DMS 273 (cell line): ENCODE data around the gene C5AR1.
"Not testable (repeated sequence)": the region's sequence is repeated elsewhere in the genome, so short reads cannot be mapped to it uniquely, and the experiment has no call there.

Experiments used
- DNase-seq: peaks from one replicate; lab custom pipeline; 2025; ENCODE audit not compliant: unreplicated experiment; lab: John Stamatoyannopoulos, UW

C5AR1 gene

GRCh38 chr19:47283405-47284059 is 26.1 kb upstream of the C5AR1 start:
- no peak for DNase-seq

DNA sequence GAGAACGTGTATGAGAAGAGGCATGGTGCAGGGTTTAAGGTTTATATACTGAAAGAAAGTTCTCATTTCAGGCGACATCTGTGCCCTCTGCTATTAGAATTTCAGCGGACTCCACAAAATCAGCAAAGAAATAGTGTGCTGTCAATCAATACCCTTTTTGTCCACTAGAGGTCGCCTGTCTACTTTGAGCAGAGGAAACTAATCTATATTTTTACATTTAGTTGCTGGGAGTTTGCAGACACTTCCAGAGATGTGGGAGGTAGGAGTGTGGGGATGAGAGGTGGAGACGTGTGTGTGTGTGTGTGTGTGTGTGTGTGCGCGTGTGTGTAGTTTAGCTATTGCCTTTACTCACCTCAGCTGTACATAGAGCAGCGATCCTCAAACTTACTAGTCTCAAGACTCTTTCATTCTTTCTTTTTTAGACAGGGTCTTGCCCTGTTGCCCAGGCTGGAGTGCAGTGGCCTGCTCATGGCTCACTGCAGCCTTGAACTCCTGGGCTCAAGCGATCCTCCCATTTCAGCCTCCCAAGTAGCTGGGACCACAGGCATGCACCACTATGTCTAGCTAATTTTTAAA is 25.2 kb upstream of the C5AR1 start:
- peak; percentile 82 for DNase-seq

GRCh38 chr19:47296036-47296435 is 13.6 kb upstream of the C5AR1 start:
- peak; percentile 94 for DNase-seq

- DNase-seq = not testable (repeated sequence)
These were observed 8.8 kb upstream of the C5AR1 start for GRCh38 chr19:47300867-47301266.

DNA sequence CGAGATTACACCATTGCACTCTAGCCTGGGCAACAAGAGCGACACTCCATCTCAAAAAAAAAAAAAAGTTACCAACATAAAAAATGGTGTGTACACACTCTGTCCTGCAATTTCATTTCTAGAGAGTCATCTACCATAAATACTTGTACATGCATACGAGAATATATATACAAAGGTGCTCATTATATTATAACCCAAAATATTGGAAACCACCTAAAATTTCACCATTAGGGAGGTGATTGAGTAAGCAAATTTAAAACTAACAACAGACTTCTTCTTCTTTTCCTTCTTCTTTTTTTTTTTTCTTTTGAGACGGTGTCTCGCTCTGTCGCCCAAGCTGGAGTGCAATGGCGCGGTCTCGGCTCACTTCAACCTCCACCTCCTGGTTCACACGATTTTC is 7.4 kb upstream of the C5AR1 start:
- no peak for DNase-seq

DNA sequence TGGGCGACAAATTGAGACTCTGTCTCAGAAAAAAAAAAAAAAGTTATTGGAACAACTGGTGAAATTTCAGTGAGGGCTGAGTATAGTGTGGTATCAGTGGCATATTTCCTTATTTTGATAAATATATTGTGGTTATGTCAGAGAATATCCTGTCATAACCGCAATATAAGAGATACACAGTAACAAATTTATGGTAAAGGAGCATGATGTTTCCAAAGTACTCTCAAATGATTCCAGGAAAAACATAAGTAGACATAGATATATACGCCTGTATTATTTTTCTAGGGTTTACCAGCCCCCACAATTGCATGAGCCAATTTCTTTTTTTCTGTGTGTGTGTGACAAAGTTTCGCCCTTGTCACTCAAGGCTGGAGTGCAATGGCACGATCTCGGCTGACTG is 5.7 kb upstream of the C5AR1 start:
- no peak for DNase-seq

DNA sequence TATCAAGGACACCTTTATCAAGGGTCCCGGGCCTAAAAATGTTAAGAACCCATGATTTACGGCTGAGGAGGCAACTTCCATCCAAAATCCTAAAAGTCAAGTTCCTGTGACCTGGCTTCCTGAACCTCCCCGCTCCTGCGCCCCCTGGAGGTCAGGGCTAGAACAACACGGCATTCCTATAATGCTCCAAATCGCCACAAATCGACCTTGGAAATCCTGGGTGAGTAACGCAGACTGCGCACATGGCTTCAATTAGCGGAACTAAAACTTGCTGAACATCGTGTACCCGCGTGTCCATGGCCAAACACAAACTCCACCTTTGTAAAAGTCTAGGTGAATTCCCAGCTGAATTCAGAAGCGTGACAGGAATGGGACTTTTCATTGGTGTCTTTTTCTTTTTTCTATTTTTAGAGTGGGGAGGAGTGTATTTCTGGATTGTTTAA is 4.3 kb upstream of the C5AR1 start:
- peak; percentile 86 for DNase-seq

DNA sequence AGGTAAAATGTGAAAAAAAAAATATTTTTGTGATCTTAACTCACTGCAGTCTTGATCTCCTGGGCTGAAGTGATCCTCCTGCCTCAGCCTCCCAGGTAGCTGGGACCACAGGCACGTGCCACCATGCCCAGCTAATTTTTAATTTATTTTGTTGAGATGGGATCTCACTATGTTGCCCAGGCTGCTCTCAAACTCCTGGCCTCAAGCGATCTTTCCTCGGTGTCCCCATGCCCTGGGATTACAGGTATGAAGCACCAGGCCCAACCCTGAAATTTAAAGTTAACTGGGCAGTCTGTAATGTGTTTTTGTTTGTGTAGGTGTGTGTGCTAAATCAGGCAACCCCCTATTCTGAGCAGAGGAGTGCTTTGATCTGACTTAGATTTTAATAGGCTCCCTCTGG is 3.4 kb upstream of the C5AR1 start:
- no peak for DNase-seq

GRCh38 chr19:47309038-47309437 is 623 bp upstream of the C5AR1 start:
- DNase-seq = no peak

- no peak for DNase-seq
These were observed 662 bp downstream of the C5AR1 start for GRCh38 chr19:47310323-47310722.

DNA sequence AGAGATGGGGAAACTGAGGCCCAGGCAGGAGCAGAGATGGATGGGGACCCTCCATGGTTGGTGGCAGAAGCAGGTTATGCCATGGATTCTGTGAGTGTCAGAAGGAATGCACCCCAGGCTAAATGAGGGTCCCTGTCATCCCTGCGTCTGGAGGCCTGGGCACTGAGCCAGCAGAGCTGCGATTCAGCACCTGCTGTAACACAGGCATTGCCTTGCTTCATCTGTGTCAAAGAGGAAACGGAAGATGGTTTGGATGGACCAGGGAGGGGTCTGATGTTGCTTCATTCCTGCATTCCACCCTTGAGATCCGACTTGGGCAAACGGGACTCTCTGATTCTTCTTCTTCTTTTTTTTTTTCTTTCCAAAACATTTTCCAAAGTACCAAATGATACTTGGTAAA is 1.2 kb downstream of the C5AR1 start:
- DNase-seq = peak; percentile 77

DNA sequence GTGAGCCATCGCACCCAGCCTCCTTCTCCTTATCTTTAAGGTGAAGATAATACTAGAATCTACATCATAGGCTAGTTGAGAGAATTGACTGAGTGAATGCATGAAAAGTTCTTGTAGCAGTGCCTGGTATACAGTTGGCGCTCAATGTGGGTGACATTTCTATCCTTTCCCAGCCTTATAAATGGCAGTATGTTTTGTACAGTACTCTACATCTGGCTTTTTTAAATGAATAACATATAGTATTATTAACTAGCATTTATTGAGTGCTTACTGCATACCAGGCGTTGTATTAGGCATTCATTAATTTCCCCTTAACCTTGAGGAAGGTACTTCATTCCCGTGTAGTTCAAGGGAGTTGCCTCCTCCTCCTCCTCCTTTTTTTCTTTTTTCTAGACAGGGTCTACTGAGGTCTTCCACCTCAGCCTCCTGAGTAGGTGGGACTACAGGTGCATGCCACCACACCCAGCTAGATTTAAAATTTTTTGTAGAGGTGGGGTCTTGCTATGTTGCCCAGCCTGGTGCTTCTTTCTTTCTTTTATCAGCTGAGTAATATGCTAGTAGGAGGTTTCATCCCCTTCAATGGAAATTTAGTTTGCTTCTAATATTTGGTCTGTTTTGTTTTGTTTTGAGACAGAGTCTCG is 2.8 kb downstream of the C5AR1 start:
- no peak for DNase-seq

- no peak for DNase-seq
These were observed 4.2 kb downstream of the C5AR1 start for GRCh38 chr19:47313754-47314295.

DNA sequence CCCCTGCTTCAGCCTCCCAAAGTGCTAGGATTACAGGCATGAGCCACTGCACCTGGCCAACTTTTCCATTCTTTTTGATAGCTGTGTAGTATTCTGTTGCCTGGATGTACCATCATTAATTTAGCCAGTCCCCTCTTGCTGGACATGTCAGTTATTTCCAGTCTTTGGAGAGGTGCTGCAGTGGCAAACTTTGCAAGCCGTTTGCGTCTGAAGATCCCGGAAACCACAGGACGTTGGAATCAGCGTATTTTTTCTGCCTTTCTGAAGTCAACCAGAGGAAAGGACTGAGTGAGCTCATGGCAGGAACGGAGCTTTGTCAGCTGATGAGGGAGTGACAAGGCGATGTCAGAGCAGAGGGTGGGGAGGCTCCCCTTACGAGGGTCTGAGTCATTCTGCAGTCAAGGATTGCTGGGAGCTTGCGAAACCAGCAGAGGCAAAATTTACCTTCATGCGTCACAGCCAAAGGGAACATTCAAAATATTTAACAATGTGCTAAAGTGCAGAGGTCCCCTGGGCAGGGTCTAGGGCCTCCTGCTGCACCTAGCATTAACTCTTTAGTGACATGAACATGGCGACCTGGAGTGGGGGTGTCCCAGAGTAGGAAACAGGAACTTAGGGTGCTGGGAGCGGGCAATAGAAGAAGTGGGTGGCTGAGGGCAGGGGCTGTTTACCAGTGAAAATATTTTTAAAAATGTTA is 5.6 kb downstream of the C5AR1 start:
- DNase-seq = peak; percentile 53

DNA sequence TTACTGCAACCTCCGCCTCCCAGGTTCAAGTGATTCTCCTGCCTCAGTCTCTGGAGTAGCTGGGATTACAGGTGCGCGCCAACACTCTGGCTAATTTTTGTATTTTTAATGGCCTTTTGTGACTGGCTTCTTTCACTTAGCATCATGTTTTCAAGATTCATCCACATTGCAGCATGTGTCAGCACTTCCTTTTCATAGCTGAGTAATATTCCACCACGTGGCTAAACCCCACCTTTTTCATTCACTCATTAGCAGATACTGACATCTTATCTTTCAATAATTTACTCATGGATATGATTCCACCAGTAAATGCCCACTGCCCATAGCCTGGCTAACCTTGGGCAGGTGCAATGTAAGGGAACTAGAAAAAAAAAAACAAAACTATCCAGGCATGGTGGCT is 6.9 kb downstream of the C5AR1 start:
- no peak for DNase-seq

DNA sequence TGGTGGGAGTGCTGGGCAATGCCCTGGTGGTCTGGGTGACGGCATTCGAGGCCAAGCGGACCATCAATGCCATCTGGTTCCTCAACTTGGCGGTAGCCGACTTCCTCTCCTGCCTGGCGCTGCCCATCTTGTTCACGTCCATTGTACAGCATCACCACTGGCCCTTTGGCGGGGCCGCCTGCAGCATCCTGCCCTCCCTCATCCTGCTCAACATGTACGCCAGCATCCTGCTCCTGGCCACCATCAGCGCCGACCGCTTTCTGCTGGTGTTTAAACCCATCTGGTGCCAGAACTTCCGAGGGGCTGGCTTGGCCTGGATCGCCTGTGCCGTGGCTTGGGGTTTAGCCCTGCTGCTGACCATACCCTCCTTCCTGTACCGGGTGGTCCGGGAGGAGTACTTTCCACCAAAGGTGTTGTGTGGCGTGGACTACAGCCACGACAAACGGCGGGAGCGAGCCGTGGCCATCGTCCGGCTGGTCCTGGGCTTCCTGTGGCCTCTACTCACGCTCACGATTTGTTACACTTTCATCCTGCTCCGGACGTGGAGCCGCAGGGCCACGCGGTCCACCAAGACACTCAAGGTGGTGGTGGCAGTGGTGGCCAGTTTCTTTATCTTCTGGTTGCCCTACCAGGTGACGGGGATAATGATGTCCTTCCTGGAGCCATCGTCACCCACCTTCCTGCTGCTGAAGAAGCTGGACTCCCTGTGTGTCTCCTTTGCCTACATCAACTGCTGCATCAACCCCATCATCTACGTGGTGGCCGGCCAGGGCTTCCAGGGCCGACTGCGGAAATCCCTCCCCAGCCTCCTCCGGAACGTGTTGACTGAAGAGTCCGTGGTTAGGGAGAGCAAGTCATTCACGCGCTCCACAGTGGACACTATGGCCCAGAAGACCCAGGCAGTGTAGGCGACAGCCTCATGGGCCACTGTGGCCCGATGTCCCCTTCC is 10.5 kb downstream of the C5AR1 start:
- DNase-seq = no peak

DNA sequence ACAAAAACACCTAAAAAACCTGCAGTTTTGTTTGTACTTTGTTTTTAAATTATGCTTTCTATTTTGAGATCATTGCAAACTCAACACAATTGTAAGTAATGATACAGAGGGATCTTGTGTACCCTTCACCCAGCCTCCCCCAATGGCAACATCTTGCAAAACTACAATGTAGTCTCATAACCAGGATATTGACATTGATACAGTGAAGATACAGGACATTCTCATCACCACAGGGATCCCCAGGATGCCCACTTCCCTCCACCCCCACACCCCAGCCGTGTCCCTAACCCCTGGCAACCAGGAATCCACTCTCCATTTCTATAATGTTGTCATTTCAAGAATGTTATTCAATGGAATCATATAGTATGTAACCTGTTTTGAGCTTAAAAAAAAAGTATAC is 12.0 kb downstream of the C5AR1 start:
- no peak for DNase-seq

GRCh38 chr19:47322058-47322457 is 12.4 kb downstream of the C5AR1 start:
- DNase-seq = no peak

- DNase-seq = no peak
These were observed 13.7 kb downstream of the C5AR1 start for GRCh38 chr19:47323409-47323808.

DNA sequence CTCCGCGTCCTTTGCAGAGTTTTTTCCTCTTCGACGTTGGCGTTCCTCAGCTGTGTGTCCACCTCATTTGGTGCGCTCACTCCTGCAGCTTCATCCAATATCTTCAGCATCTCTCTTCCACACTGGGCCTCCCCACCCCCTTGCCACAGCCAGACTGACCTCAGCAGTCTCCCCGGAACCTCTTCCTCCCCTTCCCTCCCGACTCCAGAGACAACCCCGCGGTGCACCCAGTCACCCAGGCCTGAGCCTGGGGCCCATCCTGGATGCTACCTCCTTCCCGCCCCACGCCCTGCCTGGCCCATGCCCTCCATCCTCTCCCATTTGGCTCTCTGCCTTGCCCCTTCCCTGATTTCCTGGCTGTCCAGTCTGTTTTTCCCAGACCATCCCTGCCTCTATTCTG is 14.2 kb downstream of the C5AR1 start:
- DNase-seq = no peak

DNA sequence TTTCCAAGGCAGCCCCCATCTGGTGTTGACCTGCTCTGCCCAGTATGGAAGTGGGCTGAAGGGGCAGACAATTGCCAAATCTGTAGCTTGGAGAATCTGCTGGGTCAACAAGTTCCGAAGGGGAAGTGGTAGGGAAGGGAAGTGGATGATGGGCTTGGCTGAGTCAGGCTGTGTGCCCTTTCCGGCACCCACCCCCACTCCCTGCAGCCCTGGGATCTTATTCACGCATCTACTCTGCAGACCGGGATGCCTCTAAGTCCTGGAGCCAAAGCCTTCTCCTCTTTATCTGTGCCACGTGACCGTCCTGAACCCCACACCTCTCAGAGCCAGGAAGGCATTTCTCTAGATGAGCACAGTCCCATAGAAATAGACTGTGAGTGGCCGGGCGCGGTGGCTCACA is 14.8 kb downstream of the C5AR1 start:
- no peak for DNase-seq
